GM18909 (cell line): ENCODE results near the gene ZFAND3.

Source experiments
- ATAC-seq: cut with Tn5 transposase; IDR thresholded peaks from one replicate; pipeline ENCODE4 v1.9.1; 2021; ENCODE audit warnings: mild to moderate bottlenecking; ENCODE audit not compliant: unreplicated experiment, poor library complexity

ZFAND3 gene, protein sequence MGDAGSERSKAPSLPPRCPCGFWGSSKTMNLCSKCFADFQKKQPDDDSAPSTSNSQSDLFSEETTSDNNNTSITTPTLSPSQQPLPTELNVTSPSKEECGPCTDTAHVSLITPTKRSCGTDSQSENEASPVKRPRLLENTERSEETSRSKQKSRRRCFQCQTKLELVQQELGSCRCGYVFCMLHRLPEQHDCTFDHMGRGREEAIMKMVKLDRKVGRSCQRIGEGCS

DNA sequence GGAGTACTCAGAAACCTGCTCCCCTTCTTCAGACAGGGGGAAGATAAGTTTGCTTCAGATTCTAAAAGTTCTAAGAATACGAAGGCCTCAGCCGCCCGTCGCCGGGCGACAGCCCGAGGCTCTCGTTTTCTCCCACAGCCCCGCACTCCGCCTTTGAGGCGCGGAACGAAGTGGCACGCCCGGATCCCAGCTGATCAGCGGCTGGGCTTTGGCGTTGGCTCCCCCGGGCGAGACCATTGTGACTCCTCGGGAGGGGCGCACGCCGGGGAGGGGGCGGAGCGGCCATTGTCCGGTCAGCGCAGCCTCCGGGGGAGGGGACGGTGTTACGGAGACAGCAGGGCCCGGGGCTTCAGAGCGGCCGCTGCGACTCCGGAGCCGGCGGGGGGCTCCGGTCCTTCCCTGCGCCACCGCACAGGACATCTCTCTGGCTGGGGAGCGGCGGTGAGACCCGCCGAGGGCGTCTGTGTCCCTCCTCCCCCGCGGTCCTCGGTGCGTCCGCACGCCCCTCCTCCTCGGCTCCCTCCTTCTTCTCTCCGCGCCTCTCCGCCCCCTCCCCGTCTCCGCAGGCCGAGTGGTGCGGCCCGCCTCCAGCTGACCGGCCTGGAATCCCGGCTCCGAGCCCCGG, at the start of gene ZFAND3:
ZFAND3 (plus strand) TSS at position 551 of the 625 bp plus-strand sequence. CDS start 219 bp downstream, outside the sequence.
- ATAC-seq, result peak; percentile 91

GRCh38 chr6:37774028-37774680, 45.4 kb upstream of the ZFAND3 start:
- no peak for ATAC-seq

GRCh38 chr6:37776566-37776965, 43.0 kb upstream of the ZFAND3 start:
- ATAC-seq, result no peak

DNA sequence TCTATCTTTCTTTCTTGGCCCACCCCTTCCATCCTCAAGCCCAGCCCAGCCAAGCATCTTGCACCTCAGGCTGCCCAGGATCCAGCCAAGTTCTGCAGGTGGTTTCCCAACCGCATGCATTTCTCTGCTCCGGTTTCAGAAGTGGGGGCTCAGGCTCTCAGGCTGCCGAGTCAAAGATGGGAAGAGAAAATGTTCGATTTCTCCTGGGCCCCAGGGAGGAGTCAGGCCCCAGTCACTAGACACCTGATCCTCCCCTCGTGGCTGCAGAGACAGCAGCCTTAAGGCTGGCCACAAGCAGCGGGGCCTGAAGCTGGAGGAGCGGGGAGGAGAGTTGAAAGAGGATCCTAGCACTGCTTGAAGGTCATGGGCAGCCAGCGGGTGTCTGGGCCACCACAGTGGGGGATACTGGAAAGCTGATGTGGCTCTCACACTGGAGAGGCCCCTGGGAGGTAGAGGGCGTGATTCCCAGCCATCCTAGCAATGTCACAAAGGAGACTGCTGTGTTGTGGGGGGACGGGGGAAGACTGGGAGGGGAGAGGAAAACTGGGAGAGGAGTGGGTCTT, 42.2 kb upstream of the ZFAND3 start:
- ATAC-seq, result no peak

GRCh38 chr6:37779111-37779800, 40.3 kb upstream of the ZFAND3 start:
- no peak for ATAC-seq

GRCh38 chr6:37779902-37780628, 39.5 kb upstream of the ZFAND3 start:
- no peak for ATAC-seq

DNA sequence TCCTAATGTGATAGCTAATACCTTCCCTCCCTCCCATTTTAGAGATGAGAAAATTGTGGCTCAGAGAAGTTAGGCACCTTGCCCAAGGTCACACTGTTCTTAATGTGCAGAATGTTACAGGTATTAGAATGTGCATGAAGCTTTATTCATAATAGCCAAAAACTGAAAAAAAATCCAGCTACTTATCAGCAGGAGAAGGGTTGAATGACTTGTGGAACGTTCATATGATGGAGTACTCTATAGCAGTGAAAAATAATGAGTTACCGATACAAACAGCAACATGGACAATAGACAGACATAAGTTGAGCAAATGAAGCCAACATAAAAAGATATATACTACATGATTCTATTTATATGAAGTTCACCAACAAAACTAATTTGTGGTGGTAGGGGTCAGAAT, 37.7 kb upstream of the ZFAND3 start:
- ATAC-seq, result no peak

- no peak for ATAC-seq
Observed at GRCh38 chr6:37783025-37783855, 36.3 kb upstream of the ZFAND3 start.

DNA sequence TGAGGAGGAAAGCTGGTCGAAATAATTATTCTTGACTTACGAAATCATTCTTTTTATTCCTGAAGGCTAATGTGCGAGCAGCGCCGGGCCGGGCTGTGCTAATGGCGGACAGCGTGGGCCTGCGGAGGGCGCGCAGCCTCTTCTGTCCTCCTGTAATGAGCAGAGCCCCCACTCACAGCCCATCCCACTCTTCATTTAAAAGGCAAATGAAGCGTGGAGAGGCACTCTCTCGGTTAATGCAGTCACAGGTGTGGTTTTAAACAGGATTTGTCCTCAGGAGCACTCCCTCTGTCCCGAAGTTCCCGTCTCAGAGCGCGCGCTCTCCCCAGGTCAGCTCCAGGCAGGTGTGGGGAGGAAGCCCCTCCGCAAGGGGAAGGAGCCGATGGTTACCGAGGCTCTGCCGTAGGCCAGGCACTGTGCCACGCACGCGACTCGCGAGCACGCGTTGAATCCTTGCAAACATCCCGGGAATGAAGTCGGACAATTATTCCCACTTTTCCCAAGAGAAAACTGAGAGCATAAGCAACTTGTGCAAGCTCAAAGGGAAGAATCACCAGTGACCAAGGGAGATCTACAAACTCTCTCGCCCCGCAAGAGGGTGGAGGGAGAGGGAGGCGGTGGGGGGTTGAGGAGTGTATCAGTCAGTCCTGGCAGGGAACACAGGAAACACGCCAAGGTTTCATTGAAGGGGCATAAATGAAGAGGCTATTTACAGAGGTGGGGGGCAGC, 35.5 kb upstream of the ZFAND3 start:
- no peak for ATAC-seq

DNA sequence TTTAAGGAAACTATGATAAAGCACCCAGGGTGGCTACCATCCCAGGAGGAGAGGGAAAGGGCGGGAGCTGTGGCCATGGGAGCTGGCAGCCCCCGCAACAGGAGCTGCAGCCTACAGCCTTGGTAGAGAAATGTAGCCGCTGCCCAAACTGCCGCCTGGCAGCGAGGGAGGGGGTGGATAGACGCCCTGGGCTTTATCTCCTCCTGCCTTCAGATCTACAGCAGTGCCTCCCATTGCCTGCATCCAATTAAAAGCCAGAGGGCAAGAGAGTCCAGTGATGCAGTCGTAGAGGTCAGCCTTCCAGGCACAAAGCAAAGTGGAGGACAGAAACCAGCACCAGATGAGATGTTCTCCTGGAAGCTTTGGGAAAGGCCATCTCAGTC, 35.0 kb upstream of the ZFAND3 start:
- ATAC-seq, result no peak

GRCh38 chr6:37785002-37785662, 34.4 kb upstream of the ZFAND3 start:
- ATAC-seq, result no peak

DNA sequence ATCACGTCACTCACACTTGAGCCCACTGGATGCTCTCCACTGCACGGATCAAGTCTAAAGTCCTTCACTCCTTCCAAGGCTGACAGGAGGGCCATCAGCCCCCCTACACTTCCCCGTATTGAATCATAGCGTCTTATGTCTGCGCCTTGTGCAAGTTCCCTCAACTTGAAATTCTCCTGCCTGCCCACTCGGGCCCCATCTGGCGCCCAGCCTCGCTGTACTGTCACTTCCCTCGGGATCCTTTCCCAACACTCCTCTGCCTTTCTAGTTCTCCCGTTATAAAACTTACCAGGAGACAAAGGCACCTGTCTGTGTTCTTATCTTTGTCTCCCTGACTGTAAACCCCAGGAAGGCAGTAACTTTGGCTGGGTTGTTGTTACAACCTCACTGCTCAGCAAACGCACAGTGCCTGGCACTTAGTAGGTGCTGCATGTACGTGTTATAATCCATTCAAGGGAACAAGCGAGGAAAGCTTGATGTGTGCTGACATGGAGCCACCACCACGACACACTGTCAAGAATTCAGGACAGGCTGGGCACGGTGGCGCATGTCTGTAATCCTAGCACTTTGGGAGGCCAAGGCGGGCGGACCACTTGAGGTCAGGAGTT, 33.8 kb upstream of the ZFAND3 start:
- ATAC-seq, result no peak

GRCh38 chr6:37787216-37787615, 32.3 kb upstream of the ZFAND3 start:
- ATAC-seq, result no peak

- no peak for ATAC-seq
Observed at GRCh38 chr6:37788259-37788658, 31.3 kb upstream of the ZFAND3 start.

- ATAC-seq, result peak; percentile 91
Observed at GRCh38 chr6:37791156-37791919, 28.2 kb upstream of the ZFAND3 start.

- ATAC-seq, result no peak
Observed at GRCh38 chr6:37792457-37793033, 27.0 kb upstream of the ZFAND3 start.

DNA sequence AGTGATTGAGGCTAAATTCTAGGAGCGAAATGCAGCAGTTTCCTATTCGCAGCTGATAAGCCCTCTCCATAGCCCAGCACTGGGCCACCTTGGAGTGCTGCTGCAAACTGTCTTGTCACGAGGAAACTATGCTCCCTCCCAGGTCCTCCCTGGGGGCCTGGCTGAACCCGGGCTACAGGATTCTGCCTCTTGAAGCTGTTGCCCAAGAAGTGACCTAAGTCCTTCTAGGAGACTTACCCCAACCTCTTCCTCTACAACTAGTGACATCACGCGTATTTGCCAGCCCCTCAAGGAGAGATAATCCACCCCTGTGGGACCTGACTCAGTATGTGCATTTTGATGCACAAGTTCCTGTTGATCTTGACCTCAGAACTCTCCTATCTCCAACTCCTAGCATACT, 26.5 kb upstream of the ZFAND3 start:
- no peak for ATAC-seq
